Ovary (tissue), 9 donors: ENCODE data around the gene IQSEC1. TPM values are rescaled to one million over a fixed set of nuclear protein-coding genes. Genes with fewer than 3 reads are reported as not detected.
A peak's percentile ranks its signal among the peaks of the same experiment; 100 is the strongest.

Experiments
- DNase-seq, 5 donors: peaks; one replicate each; pipeline ENCODE4 v3.0.0-alpha.2; 2019 to 2020
- H3K27ac ChIP-seq, 2 donors: fragments of 200-600 bp; one replicate each; pipeline versions ENCODE4 v1.5.1 to v1.8.0; 2019 to 2022
- H3K27me3 ChIP-seq: fragments of 200-600 bp; one replicate; pipeline ENCODE4 v1.8.0; 2022
- H3K36me3 ChIP-seq: fragments of 200-600 bp; sonication (generic); one replicate; pipeline ENCODE4 v1.5.1; 2019
- H3K4me1 ChIP-seq: one replicate; pipeline ENCODE4 v1.8.1; 2013; ENCODE audit warnings: mild to moderate bottlenecking, moderate library complexity; ENCODE audit not compliant: insufficient read depth
- H3K4me3 ChIP-seq: fragments of 200-600 bp; sonication (generic); one replicate; pipeline ENCODE4 v1.5.1; 2017
- H3K9me3 ChIP-seq, 2 donors: fragments of 200-600 bp in 1 of 2; sonication (generic) in 1 of 2; one replicate each; pipeline versions ENCODE4 v1.5.1 to v1.8.1; 2013 to 2019; ENCODE audit warnings: mild to moderate bottlenecking in 1 of 2, moderate library complexity in 1 of 2
- EP300 ChIP-seq: sonication (generic); formaldehyde crosslinking; IDR thresholded peaks from one replicate; pipeline ENCODE4 v1.6.1; 2017; ENCODE audit warnings: antibody characterized with exemption
- POLR2A ChIP-seq: fragments of 450-650 bp; IDR thresholded peaks from one replicate; pipeline ENCODE4 v1.6.1; 2017; ENCODE audit warnings: antibody characterized with exemption, mild to moderate bottlenecking, moderate library complexity
- WGBS, 3 donors: extraction: QIAGEN DNeasy Blood & Tissue Kit in 1 of 3; methylation state at CpG; one replicate each; pipeline versions ENCODE4 v1.1.5 to v1.1.7; 2013 to 2017; 5-methylcytosine and 5-hydroxymethylcytosine counted together
- intact Hi-C, 4 donors: fragments of 100-400 bp; cut with DNase I; formaldehyde crosslinking; loops; one replicate each; pipeline versions ENCODE4 v1.11.0 to v1.15.1; 2022 to 2023
- polyA plus RNA-seq, 2 donors: library from polyadenylated mRNA; stranded (reverse); fragments of 200-250 nt in 1 of 2; fragments of 350-450 nt in 1 of 2; fragmentation: Illumina TruSeq in 1 of 2; extraction: RNeasy Lipid Tissue Mini Kit (QIAGEN cat#74804) in 1 of 2; gene quantifications; one replicate each; pipeline ENCODE4 v1.2.3, GENCODE V29; 2013 to 2014
- total RNA-seq, 7 donors: library from RNA; depleted of rRNA in 2 of 7; stranded (reverse); fragments of >200 nt in 2 of 7; fragmentation: NEBNext Ultra II Directional in 3 of 7; extraction: Animal tissue kit (Norgen Biotek cat#: 25700) in 3 of 7; gene quantifications; one replicate each; pipeline versions ENCODE4 v1.1.0 to v1.2.4, GENCODE V29; 2016 to 2023
- TF ChIP-seq, protein P1 (sequence below), 3 donors: fragments of 450-650 bp in 2 of 3; fragments of 200-600 bp in 1 of 3; IDR thresholded peaks; one replicate each; pipeline versions ENCODE4 v1.5.1 to v1.8.0; 2016 to 2022; ENCODE audit warnings: antibody characterized with exemption in 3 of 3, mild to moderate bottlenecking in 1 of 3
- donor health status: DM: no; HTN: no; CAD: no; lungs with moderate emphysema.
- donor health status: DM: no; HTN: no; CAD: no.
- donor health status: Bipolar disorder and iron deficiency.
- donor health status: DM: yes; HTN: yes; CAD: no.
- donor health status: DM: no; HTN: no; CAD: no.
- donor health status: DM: yes; HTN: yes; CAD: no.

The IQSEC1 gene
- total and polyA plus RNA-seq, 9 donors: 20.9 to 55.4 (median 45.1) TPM

DNA sequence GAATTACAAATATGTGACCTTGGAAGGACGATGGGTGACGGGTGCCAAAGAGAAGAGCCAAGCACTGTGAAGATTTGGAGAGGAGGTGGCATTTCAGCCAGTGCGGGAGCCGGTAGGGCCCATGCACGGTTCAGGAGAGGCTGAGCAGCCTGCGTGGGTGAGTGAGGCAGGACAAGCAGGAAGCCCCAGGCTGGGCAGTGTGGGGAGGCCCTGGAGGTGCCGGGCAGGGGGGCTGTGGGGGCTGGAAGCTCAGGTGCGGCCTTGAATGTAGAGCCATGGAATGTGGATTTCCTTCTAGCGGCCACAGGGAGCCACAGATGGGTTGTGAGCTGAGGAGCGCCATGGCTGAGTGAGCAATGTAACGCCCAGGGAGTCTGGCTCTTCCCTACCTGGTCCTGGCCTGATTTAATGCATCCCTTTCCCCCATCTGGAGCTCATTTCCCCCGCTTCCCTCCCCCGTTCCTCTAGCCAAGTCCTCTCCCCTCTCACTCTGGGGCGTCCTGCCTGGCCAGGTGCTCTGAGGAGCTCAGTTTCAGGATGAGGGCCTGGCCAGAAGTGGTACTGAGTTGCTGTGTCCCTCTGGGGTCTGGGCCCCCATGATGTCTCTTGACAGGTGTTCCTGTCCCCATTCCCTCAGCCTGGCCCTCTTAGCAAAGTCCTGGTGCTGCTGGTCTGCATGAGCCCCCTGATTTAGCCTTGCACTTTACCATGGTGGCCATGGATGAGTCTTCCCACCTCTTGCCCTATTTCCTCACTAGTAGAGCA is 41.8 kb upstream of the IQSEC1 start:
- intact Hi-C loops: no loop called here
- Histone ChIP-seq H3K9me3 (no peaks in the 10 kb centered on the region), H3K27me3 (no peaks in the 10 kb centered on the region), H3K4me3 (no peak overlapping the region), H3K36me3 (no peaks in the 10 kb centered on the region), H3K27ac (no peak overlapping the region), H3K4me1 (no peaks in the 10 kb centered on the region)
- TF ChIP-seq POLR2A: no peak
- WGBS, 3 donors: 31 to 51% (median 46%) methylated on average over 14 of the region's 14 CpGs
- DNase-seq: no peak

DNA sequence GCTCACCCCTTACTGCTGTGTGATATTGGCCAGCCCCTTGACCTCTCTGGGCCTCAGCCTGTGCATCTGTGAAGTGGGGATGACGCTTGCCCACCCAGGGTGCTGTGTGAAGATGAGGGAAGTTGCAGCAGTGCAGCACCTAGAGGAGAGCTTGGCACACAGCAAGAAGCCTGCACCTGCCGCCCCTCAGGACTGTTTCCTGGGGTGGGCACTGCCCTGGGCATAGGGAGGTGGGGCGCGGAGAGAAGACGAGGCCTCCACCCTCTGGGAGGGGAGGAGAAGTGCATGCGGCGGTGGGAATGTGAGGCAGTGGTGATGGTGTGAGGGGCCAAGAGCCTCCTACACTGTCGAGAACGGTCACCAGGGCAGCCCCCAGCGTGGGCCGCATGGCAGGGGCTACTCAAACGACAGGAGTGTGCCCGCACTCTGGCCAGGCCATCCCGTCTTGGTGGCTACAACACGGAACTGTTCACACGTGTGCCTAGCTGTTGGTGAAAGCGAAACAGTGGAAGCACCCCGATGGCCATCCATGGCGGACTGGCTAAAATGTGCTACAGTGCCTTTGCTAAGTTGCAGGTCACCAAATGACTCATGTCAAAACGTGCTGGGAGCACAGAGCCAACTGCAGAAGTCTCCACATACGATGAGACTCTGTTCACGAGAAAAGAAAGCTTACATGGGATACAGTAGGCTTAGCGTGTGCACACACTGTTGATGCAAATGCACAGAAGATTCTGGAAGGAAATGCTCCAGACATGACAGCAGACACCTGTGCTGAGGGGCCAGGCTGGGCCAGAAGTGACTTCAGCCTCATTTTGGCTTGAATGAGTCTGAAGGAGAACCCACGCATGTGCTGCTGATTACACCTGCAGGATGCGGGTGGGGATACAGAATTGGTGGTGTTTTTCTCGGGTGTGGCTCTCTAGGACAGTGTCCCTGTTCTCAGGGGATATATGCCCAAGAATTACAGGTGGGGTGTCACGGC is 40.4 kb upstream of the IQSEC1 start:
- H3K4me3 ChIP-seq: no peak overlapping the region
- no peaks in the 10 kb centered on the region for H3K4me1 ChIP-seq
- no peaks in the 10 kb centered on the region for H3K36me3 ChIP-seq
- no peak overlapping the region for H3K27ac ChIP-seq
- no peak for TF ChIP-seq POLR2A
- no peak for TF ChIP-seq EP300
- TF ChIP-seq, protein P1, sequence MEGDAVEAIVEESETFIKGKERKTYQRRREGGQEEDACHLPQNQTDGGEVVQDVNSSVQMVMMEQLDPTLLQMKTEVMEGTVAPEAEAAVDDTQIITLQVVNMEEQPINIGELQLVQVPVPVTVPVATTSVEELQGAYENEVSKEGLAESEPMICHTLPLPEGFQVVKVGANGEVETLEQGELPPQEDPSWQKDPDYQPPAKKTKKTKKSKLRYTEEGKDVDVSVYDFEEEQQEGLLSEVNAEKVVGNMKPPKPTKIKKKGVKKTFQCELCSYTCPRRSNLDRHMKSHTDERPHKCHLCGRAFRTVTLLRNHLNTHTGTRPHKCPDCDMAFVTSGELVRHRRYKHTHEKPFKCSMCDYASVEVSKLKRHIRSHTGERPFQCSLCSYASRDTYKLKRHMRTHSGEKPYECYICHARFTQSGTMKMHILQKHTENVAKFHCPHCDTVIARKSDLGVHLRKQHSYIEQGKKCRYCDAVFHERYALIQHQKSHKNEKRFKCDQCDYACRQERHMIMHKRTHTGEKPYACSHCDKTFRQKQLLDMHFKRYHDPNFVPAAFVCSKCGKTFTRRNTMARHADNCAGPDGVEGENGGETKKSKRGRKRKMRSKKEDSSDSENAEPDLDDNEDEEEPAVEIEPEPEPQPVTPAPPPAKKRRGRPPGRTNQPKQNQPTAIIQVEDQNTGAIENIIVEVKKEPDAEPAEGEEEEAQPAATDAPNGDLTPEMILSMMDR (IDR thresholded peaks at IDR 0.05): no peak
- no peaks in the 10 kb centered on the region for H3K27me3 ChIP-seq
- WGBS, 3 donors: 68 to 74% (median 69%) methylated on average over 26 to 27 of the region's 27 CpGs
- no peaks in the 10 kb centered on the region for H3K9me3 ChIP-seq
- peak in 1 of 5 donors; percentile 12 for DNase-seq
- intact Hi-C loops: no loop called here

DNA sequence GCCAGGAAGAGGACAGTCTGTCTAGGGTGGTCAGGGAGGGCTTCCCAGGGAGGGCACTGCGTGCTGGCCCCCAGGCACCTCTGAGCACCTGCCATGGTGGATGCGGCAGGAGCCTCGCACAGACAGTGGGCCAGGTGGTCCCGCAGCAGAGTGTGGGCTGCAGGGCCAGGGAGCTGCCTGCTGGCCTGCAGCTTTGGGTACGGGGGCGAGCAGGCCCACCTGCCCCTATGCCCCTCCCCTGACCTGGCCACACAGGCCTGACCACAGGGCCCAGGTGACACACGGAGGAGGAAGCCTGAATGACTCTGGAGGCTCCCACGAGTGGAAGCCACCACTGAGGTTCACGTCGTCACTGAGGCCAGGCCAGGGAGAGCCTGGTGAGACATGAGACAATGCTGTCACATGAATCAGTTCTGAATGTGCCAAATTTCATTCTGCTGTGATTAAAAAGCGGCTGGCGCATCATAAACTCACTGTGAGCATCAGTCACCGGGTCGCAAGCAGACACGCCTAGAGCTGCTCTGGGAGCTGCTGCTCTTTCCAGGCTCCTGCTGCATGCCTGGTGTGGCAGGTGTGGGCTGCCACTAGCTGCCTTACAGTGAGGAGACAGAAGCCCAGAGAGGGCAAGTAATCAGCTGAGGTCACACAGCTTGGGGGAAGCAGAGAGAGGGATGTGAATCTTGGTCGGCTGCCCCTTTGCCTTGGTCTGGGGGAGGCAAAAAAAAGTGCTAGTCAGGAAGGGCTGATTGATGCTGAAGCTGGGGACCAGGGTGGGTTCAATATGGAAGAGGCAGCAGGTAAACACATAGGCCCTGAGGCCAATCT is 39.5 kb upstream of the IQSEC1 start:
- H3K27me3 ChIP-seq: no peaks in the 10 kb centered on the region
- no peaks in the 10 kb centered on the region for H3K36me3 ChIP-seq
- no peak overlapping the region for H3K4me3 ChIP-seq
- peak in 1 of 5 donors; percentile 18 for DNase-seq
- H3K4me1 ChIP-seq: no peaks in the 10 kb centered on the region
- no peak for TF ChIP-seq EP300
- TF ChIP-seq POLR2A: no peak
- TF ChIP-seq, protein P1 (IDR thresholded peaks at IDR 0.05): no peak
- 59 to 71% (median 68%) methylated on average over 16 of the region's 16 CpGs for WGBS, 3 donors
- no peaks in the 10 kb centered on the region for H3K9me3 ChIP-seq
- no peak overlapping the region for H3K27ac ChIP-seq
- intact Hi-C loops: no loop called here

DNA sequence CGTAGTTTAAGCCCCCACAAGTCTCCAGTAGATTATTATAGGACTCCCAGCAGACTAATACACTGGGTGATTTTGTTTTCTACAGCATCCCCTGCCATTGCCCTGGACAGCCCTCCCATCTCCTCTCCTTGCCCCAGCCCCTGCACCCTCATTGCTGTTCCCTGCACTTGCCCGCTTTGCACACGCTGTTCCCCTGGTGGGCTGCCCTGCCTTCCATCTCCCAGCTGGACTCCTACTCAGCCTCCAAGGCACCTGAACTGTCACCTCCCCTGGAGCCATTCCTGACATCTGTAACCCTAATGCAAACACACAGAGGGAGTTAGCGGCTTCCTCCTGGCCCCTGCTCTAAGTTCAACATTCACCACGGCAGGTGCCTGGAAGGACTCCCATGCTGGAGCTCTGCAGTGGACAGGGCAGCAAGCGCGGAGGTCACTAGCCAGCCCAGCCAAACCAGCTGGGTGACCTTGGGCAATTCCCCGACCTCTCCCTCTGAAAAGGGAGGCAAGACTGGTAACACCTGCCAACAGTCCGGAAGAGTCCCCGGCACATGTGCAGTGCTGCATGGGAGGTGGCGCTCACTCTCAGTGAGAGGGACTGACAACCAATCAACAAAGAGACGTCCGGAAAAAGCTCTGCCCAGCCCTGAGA is 38.8 kb upstream of the IQSEC1 start:
- no peaks in the 10 kb centered on the region for H3K9me3 ChIP-seq
- no peaks in the 10 kb centered on the region for H3K27me3 ChIP-seq
- no peak overlapping the region for H3K4me3 ChIP-seq
- no peaks in the 10 kb centered on the region for H3K36me3 ChIP-seq
- intact Hi-C loops: no loop called here
- no peak overlapping the region for H3K27ac ChIP-seq
- 28 to 50% (median 31%) methylated on average over 13 of the region's 13 CpGs for WGBS, 3 donors
- no peaks in the 10 kb centered on the region for H3K4me1 ChIP-seq
- TF ChIP-seq EP300 (no peak), POLR2A (no peak)
- TF ChIP-seq, protein P1 (IDR thresholded peaks at IDR 0.05): no peak
- peak in 1 of 5 donors; percentile 27 for DNase-seq
